IPS-18c (cell line): ENCODE measurements around the gene CD300LB.
"Not testable (repeated sequence)": the region's sequence is repeated elsewhere in the genome, so short reads cannot be mapped to it uniquely, and the experiment has no call there.

Experiments used
- H3K4me3 ChIP-seq: 2 replicates; pipeline ENCODE4 v1.7.0; 2013; ENCODE audit warnings: low read depth, mild to moderate bottlenecking, low read length, moderate library complexity; ENCODE audit not compliant: insufficient read depth
- H3K9me3 ChIP-seq: one replicate; pipeline ENCODE4 v1.6.1; 2013; ENCODE audit warnings: mild to moderate bottlenecking, low read length, moderate library complexity; ENCODE audit not compliant: control insufficient read depth, insufficient read depth

CD300LB gene

GRCh38 chr17:74531231-74531761, at the start of gene CD300LB:
CD300LB (minus strand) TSS chr17:74531475; CDS start chr17:74531350, 125 bp downstream.
- Histone ChIP-seq H3K4me3 (no peak within 1 kb of the TSS), H3K9me3 (peaks cover 4% of the 10 kb centered on the region)

GRCh38 chr17:74579900-74580299, 48.6 kb upstream of the CD300LB start:
- H3K9me3 ChIP-seq: no peaks in the 10 kb centered on the region
- no peak overlapping the region for H3K4me3 ChIP-seq

- H3K4me3 ChIP-seq: no peak overlapping the region
- no peaks in the 10 kb centered on the region for H3K9me3 ChIP-seq
These were observed 47.7 kb upstream of the CD300LB start for GRCh38 chr17:74578979-74579378.

- H3K9me3 ChIP-seq: no peaks in the 10 kb centered on the region
- H3K4me3 ChIP-seq: no peak overlapping the region
These were observed 43.3 kb upstream of the CD300LB start for GRCh38 chr17:74574489-74575142.

GRCh38 chr17:74573635-74574034, 42.4 kb upstream of the CD300LB start:
- H3K4me3 ChIP-seq, H3K9me3 ChIP-seq: not testable (repeated sequence)

GRCh38 chr17:74573169-74573568, 41.9 kb upstream of the CD300LB start:
- H3K9me3 ChIP-seq: no peaks in the 10 kb centered on the region
- H3K4me3 ChIP-seq: no peak overlapping the region

- H3K9me3 ChIP-seq: no peaks in the 10 kb centered on the region
- no peak overlapping the region for H3K4me3 ChIP-seq
These were observed 40.5 kb upstream of the CD300LB start for GRCh38 chr17:74571621-74572270.

- H3K4me3 ChIP-seq: no peak overlapping the region
- H3K9me3 ChIP-seq: no peaks in the 10 kb centered on the region
These were observed 38.0 kb upstream of the CD300LB start for GRCh38 chr17:74569020-74570003.

GRCh38 chr17:74568106-74568873, 37.0 kb upstream of the CD300LB start:
- Histone ChIP-seq H3K4me3 (no peak overlapping the region), H3K9me3 (no peaks in the 10 kb centered on the region)

GRCh38 chr17:74567397-74567796, 36.1 kb upstream of the CD300LB start, which contains the start of gene CD300H:
CD300H (minus strand) TSS chr17:74567509.
- Histone ChIP-seq H3K4me3 (no peak within 1 kb of the TSS), H3K9me3 (no peaks in the 10 kb centered on the region)

GRCh38 chr17:74566132-74566753, 35.0 kb upstream of the CD300LB start:
- Histone ChIP-seq H3K9me3 (no peaks in the 10 kb centered on the region), H3K4me3 (no peak overlapping the region)

GRCh38 chr17:74565126-74565525, 33.9 kb upstream of the CD300LB start:
- Histone ChIP-seq H3K9me3 (no peaks in the 10 kb centered on the region), H3K4me3 (no peak overlapping the region)

GRCh38 chr17:74563358-74563757, 32.1 kb upstream of the CD300LB start:
- peaks cover 2% of the 10 kb centered on the region for H3K9me3 ChIP-seq
- H3K4me3 ChIP-seq: no peak overlapping the region

- Histone ChIP-seq H3K4me3 (no peak overlapping the region), H3K9me3 (peaks cover 2% of the 10 kb centered on the region)
These were observed 30.3 kb upstream of the CD300LB start for GRCh38 chr17:74561586-74561985.

GRCh38 chr17:74558882-74559519, 27.7 kb upstream of the CD300LB start:
- Histone ChIP-seq H3K9me3 (peaks cover 2% of the 10 kb centered on the region), H3K4me3 (no peak overlapping the region)

- H3K9me3 ChIP-seq: not testable (repeated sequence)
These were observed 27.1 kb upstream of the CD300LB start for GRCh38 chr17:74558402-74558801.

More at GRCh38 chr17:74558402-74558801, 27.1 kb upstream of the CD300LB start:
- not testable (repeated sequence) for H3K4me3 ChIP-seq
